HG02642 (cell line): ENCODE results near the gene ADGRD2.
"Not testable (repeated sequence)": the region's sequence is repeated elsewhere in the genome, so short reads cannot be mapped to it uniquely, and the experiment has no call there.

Experiments used
- ATAC-seq: cut with Tn5 transposase; IDR thresholded peaks from one replicate; pipeline ENCODE4 v1.9.1; 2021; ENCODE audit warnings: mild to moderate bottlenecking; ENCODE audit not compliant: unreplicated experiment, poor library complexity

The ADGRD2 gene

DNA sequence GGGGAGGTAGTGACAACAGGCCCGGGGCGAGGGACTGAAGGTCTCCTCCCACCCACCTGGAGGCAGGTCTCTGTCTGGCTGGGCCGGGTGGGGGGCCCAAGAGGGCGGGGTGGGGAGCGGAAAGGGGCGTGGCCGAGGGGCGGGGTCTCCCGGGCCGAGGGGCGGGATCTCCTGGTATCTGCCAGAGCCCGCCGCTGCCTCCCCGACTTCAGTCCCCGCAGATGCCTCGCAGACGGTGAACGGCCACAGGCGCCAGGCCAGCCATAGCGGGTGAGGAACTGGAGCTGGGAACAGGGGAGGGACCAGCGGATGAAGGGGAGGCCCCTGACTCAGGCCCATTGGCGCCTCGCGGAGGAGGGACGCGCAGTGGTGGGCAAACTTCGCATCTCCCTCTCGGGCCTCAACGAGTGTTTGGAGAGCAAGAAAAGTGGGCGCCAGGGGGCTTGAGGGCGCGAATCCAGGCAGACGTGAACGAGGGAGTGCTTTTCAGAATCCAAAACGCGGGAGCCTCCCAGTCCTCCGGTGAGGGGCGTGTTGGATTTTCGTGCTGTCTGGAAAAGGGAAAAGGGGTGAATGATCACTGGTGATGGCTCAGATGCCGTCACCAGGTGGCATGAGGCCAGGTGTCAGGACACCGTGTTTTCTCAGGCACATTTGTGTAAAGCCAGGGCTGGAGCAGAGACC lies at the start of gene ADGRD2:
TSS of gene ADGRD2 (plus strand) at position 211 of the 684 bp plus-strand sequence. CDS start 1,216 bp downstream, outside the sequence.
- no peak for ATAC-seq

- ATAC-seq = no peak
Measured at GRCh38 chr9:124403246-124403645, 47.0 kb upstream of the ADGRD2 start.

- no peak for ATAC-seq
Measured at GRCh38 chr9:124409410-124409809, 40.8 kb upstream of the ADGRD2 start.

DNA sequence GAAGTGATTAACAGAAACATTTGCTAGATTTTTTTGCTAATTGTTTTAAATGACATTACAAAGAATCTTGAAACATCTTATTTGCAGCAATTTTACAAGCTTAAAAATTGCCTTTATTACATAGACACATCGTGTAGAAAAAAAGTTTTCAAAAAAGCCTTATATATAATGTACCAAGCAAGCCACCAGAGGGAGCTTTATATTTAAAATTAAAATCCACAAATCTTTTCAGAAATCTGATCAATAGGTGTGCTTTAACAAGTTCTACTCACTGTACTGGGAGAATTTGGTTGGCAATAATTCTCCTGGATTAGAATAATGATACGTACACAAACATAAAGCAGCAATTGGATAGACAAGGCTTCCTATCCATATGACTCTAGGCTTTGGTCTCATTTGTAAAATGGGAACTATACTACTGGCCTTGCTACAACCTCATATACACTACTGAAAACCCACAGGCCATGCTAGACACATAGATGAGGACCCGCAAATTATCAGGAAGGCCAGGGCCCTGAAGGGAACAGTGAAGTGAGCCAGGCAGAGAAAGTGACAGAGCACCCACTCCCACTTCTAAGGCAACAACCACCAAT lies 39.8 kb upstream of the ADGRD2 start:
- ATAC-seq = no peak

DNA sequence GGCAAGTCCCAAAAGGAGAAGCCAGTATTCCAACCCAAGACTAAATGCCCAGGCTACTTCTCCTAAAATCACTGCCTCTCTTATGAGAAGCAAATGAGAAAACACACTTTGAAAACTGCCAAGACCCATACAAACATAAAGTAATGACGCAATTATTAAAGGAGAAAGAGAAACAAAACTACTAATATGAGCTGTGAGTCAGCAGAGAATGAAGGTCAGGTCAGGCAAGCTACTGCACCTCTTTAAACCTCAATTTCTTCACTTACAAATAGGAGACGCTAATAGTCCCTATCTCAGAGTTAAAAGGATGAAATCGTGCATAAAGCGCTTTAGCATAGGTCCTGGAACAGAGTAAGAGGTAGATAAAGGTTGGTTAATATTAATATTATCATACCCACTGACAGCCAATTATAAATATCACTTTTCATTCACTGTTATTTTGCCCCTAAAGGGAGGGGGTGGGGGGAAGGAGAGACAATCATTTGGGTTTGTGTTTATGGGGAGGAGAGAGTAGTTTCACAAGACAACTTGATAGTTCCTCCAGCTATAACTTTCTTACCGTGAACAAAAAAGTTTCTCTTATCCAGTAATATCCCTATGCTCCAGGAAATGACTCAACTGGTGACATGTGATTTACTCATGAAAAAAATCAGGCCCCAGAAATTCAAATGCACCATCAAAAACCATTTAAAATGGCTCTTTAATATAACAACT lies 38.6 kb upstream of the ADGRD2 start:
- ATAC-seq = no peak

DNA sequence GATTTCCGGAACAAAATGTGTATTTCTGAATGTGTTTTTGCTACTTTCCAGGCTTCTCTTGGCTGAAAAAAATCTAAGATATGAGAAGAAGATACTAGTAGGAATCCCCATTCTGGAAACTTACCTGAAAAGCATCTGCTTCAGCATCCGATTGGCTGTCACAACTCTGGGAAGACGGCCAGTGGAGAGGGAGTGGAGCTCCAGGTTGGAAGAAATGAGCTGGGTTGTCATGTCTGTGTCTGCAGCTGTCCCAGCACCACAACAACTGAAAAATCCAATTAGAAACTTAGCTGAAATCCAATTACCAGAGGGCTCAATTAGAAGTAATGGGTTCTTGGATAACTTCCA lies 38.0 kb upstream of the ADGRD2 start:
- no peak for ATAC-seq

GRCh38 chr9:124414612-124415011 lies 35.6 kb upstream of the ADGRD2 start:
- no peak for ATAC-seq

GRCh38 chr9:124415102-124415851 lies 35.0 kb upstream of the ADGRD2 start, which contains the start of gene PSMB7:
PSMB7 (minus strand) TSS chr9:124415442; CDS start chr9:124415425, 17 bp downstream.
- ATAC-seq = peak; percentile 95

DNA sequence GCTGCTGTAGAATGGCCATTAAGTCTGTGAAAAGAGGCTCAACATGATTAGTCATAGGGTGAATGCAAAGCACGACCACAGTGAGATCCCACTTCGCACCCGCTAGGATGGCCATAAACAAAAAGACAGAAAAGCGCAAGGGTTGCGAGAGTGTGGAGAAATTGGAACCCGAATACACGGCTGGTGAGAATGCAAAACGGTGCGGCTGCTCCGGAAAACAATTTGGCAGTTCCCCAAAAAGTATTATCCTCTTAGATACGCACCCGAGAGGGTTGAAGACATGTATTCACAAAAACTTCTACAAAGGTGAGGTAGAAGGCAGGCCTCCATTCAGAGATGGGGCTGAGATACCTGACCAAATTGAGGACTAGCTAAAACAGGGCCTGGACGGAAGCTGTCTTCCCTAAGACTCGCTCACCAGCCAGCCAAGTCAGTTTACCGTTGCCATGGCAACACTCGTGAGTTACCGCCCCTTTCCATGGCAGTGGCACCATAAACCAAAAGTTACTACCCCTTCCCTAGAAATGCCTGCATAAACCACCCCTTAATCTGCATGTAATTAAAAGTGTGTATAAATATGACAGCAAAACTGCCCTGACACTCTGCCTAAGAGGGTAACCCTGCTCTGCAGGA lies 34.3 kb upstream of the ADGRD2 start:
- ATAC-seq = no peak

GRCh38 chr9:124419832-124420489 lies 30.3 kb upstream of the ADGRD2 start:
- ATAC-seq = no peak

- no peak for ATAC-seq
Measured at GRCh38 chr9:124420991-124421543, 29.2 kb upstream of the ADGRD2 start.

GRCh38 chr9:124423155-124423554 lies 27.1 kb upstream of the ADGRD2 start:
- ATAC-seq = no peak

DNA sequence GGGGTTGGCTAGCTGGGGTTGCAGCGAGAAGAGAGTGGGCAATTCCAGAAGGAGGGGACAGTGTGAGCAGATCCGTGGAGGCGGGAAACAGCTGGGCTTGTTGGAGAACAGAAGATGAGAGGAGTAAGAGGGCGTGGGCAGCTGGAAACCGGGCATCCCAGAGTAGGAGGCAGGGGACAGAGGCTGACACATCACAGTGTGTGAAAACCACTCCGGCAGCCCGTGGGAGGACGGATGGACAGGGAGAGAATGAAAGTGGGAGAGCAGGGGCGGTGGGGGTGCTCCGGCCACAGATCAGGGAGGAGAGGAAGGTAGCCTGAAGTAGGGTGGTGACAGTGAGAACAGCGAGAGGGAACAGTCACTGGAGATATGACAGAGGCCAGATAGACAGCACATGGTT lies 26.7 kb upstream of the ADGRD2 start:
- ATAC-seq = no peak

GRCh38 chr9:124425733-124426132 lies 24.5 kb upstream of the ADGRD2 start:
- ATAC-seq = not testable (repeated sequence)

DNA sequence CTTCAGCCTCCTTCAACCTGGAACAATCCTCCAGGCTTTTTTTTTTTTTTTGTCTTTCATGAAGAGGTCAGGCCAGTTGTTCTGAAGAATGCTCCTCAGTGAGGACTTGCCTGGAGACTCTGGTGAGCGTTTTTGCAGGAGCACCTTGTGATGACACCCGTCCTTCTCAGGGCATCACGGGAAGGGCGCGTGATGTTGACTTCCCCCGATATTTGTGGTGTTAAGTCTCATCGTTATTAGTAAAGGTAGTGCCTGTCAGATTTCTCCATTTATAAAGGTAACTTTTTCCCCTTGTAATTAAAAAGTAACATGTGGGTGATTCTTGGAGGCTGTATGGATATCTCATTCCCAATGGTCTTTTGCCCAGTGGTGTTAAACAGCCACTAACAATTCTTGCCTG lies 23.9 kb upstream of the ADGRD2 start:
- no peak for ATAC-seq

DNA sequence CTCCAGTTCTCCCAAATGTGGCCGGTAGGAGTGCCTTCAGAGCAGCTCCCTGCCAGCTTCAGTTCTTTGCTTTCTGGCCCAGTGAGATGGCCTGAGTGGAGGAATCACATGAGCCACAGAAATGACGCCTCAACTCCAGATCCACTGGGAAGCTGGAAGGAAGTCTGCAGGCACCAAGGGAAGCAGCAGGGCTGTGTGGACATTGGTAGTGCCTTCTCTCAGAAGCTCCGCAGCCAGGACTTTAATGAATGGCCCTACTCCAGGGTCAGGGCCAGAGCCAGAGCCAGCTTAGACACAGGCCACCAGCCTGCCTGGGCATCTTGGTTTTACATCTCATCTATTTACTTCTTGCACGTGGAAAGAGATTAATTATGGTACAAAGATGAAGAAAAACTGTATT lies 23.0 kb upstream of the ADGRD2 start:
- no peak for ATAC-seq

DNA sequence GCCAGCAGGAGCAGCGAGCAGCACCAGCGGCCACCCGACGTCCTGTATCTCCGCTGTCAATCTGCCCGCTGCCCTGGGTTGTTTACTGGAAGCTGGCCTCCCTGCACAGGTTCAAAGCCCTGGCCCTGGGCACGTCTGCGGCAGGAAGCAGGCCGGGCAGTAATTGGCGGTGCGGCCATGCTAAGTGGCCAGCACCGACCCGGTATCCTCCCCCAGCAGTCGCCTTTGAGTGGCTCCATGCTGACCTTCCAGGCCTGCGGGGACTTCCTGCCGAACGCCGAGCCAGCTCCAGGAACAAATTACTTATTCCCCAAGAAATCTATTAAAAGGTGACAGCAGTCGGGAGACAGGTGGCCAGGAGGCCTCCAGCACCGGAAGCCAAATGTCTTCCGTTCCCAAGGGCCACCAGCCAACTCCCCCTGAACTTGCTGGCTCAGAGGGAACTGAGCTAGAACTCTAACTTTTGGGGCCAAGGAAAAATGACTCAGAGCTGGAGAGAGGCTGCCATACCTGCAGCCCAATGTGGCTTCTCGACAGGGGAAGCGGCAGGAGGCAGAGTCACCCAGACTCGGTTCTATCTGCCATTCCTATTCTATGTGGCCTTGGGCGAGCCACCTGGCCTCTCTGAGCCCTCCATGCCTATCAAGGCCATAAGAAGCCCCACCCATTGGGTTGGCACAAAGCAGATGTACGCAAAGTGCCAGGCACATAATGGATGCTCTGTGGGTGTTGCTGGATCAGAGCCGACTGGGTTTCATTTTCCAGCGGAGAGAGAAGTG lies 21.3 kb upstream of the ADGRD2 start:
- ATAC-seq = no peak

DNA sequence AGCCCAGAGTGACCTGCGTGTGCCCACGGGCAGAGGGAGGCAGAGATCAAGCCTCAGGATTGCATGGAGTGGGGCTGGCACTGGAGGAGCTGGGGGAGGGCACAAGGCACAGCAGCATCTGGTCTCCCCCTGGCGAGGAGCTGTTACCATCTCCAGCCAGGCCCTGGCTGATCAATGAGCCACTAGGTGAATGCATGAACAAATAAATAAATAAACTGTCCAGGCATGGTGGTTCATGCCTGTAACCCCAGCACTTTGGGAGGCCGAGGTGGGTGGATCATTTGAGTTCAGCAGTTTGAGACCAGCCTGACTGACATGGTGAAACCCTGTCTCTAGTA lies 20.8 kb upstream of the ADGRD2 start:
- ATAC-seq = no peak

DNA sequence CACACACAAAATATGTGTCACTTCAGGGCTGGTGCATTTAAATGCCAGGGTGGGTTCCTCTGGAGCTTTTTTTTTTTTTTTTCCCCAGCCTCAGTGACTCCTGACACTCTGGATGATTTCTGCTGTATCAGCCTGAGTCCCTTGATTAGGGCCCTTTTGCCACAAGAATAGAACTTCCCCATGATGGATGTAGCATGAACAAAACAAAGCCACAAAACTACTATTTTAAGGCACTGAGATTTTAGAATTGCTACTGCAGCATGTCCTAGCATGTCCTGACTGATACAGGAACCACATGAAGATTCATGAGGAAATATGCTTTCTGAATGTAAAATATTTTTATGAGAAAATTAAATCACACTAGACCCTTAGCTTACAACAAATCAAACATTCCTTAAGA lies 13.9 kb upstream of the ADGRD2 start:
- no peak for ATAC-seq
